Cerebellar nuclear complex (tissue), 1 donor: ENCODE measurements around the gene ZMYM3.

ENCODE experiments used
- DNase-seq, 2 experiments: peaks; one replicate each; lab custom pipeline; 2025; lab: John Stamatoyannopoulos, UW

Gene ZMYM3

DNA sequence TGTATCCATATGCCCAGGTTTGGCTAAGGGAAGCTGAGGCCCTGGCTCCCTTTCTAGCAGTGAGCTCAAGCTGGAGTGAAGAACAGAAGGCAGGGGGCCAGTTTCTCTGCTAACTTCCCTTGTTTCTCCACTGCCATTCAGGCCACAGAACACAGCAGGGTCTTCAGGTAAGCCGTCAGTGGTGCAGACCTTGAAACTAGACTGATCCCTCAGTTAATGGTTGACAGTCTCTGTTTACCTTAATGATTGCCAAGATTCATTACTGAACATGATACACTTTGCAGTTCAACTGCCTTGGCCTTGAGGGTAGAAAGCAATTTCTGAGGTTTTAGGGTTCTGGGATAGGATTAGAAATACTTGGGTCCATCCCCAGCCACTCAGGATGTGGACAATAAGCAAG, 39.8 kb downstream of the ZMYM3 start:
- DNase-seq: no peak

DNA sequence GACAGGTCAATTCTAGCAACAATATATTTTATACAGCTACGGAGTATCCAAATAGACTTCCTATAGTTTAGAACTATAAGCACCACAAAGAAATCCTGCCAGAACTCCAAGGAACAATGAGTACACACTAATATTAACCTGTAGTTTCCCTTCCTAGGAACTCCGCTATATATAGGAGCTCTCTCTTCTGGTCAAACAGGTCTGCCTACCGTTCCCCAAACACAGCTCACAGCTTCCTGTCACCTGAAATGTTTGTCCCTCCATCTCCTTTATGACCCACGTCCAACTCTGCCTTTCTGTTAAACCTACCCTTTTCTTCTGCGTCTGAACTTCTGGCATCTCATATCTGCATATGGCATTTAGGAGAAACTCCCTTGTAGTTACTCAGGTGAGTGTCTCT, 41.4 kb downstream of the ZMYM3 start:
- no peak for DNase-seq

DNA sequence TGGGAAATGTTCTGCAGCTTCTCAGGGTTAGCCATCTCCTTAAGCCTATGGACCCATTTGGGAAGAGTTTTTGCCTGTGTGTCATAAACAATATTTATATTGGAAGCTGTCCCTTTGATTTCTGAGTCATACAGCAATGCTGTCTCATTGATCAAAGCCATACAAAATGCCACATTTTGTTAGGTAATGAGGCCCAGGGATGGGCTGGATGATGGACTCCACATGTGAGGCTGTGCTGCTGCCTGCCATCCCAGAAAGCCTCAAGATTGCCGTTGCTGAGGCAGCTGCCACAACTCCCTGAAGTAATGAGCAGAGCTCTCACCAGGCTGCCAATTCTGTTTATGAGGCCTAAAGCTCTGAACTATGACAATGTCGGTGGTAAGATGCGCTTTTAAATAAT, 43.1 kb downstream of the ZMYM3 start:
- DNase-seq: no peak

DNA sequence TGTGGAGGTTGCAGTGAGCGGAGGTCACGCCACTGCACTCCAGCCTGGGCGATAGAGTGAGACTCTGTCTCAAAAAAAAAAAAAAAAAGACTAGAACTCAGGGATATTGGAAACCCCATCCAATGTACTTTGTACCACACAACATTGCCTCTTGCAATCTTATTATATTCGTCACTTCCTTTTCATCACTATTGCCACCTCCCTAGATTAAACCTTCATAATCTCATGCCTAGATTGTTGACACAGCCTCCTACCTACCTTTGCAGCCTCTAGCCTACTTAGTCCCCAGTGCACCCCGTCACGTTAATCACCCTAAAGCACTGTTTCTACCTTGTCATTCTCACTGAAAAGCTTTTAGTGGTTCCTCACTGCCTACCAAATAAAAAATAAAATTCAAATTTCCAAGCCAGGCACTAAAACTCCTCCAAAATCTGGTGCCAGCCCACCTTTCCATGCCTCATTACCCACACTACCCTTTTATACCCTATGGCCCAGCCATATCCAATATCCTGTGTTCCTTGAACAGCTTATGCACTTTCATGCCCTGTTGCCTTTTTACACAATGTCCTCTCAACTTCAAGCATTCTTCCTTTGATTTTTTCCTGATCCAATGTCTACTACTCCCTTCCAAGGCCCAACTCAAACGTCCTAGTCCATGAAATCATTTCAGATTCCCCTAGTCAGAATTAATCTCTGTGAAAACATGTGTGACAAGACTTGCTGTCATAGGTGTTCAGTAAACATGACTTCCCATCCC, 54.5 kb downstream of the ZMYM3 start:
- no peak for DNase-seq

DNA sequence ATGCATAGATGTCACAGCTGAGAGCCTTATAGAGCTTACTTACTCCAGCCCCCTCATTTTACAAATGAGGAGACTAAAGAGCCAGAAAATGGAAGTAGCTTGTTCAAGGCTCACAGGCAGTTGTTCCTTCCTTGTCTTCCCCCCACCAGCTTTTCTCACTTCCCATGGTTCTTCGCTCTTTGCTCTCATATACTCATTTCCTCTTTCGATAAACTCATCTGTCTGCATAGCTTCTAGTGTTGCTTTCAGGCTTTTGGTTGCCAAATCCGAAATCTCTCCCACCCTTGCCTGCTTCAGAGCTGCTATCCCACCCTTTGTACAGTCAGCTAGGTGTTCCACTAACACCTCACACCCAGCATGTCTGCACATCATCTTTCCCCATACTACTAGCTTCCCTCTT, 55.9 kb downstream of the ZMYM3 start:
- no peak for DNase-seq

DNA sequence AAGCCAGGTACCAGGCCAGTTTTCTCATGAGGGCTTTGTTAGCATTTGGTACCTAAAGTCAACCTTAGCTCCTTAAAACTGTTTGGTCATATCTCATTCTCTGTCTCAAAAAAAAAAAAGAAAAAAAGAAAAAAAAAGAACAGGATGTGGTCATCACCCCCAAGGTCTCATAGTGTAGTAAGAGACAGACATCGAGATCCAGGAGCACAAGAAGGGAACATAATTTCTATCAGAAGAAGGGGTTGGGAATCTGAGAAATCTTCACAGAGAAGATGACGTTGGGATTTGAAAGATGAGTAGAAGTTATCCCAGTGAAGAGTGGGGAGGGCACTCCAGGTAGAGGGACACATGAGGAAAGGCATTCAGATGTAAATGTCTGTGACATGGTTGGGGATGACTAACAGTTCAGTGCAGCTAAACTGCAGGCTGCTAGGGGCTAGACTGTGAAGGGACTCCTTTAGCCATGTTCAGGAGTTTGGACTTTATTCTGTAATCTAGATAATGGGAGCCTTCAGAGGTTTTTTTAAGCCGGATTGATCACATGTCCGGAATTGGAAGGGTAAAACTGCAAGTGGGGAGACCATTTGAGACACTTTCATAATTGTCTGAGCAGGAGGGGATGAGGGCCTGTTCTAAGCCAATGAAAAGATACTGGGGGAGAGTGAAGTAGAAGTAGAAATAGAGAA, 57.8 kb downstream of the ZMYM3 start:
- no peak for DNase-seq

DNA sequence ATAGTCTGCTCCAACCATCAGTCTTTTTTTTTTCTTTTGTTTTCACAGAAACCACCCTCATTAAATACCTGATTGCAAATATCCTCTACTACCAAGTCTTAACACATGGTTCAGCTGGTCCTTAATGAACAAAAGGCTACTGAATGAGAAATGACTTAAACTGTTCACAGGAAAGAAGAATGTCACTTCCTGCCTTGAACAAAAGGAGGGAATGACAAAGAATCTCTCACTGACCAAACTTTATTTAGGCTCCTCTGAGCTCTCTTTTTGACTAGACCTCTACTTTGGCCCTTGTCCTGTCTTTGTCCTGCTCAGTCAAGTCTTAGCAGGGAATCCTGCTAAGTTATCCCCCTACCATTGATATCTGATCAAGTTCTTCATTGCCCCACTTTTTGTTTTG, 62.7 kb downstream of the ZMYM3 start:
- DNase-seq: no peak
